Endodermal cell (in vitro differentiated cells): ENCODE measurements around the gene IL3RA. TPM values are rescaled to one million over a fixed set of nuclear protein-coding genes. Genes with fewer than 3 reads are reported as not detected.

Experiments
- DNase-seq: peaks from one replicate; pipeline ENCODE4 v3.0.0-alpha.2; 2017
- H3K27ac ChIP-seq: 2 replicates; pipeline ENCODE4 v1.5.1; 2013; ENCODE audit warnings: mild to moderate bottlenecking, low read depth, low read length, moderate library complexity
- H3K27me3 ChIP-seq: 2 replicates; pipeline ENCODE4 v1.6.1; 2013; ENCODE audit warnings: mild to moderate bottlenecking, low read length, moderate library complexity; ENCODE audit not compliant: insufficient read depth, control insufficient read depth, poor library complexity, severe bottlenecking
- H3K36me3 ChIP-seq: 2 replicates; pipeline ENCODE4 v1.7.0; 2013; ENCODE audit warnings: mild to moderate bottlenecking, low read length, moderate library complexity; ENCODE audit not compliant: control insufficient read depth, insufficient read depth
- H3K4me1 ChIP-seq: one replicate; pipeline ENCODE4 v1.7.0; 2013; ENCODE audit warnings: low read length; ENCODE audit not compliant: control insufficient read depth, insufficient read depth
- H3K4me3 ChIP-seq: 2 replicates; pipeline ENCODE4 v1.5.1; 2013; ENCODE audit warnings: mild to moderate bottlenecking, low read length, moderate library complexity
- H3K9ac ChIP-seq: 2 replicates; pipeline ENCODE4 v1.6.1; 2013; ENCODE audit warnings: mild to moderate bottlenecking, low read length, moderate library complexity; ENCODE audit not compliant: poor library complexity, severe bottlenecking; ENCODE audit errors: extremely low read depth
- H3K9me3 ChIP-seq: 2 replicates; pipeline ENCODE4 v1.6.1; 2013; ENCODE audit warnings: mild to moderate bottlenecking, low read length, moderate library complexity; ENCODE audit not compliant: control insufficient read depth
- H3K27ac Mint-ChIP-seq: 2 replicates; pipeline ENCODE4 v1.8.0; 2020; ENCODE audit warnings: mixed read lengths
- H3K27me3 Mint-ChIP-seq: 2 replicates; pipeline ENCODE4 v1.8.0; 2021; ENCODE audit warnings: mild to moderate bottlenecking, mixed read lengths; ENCODE audit not compliant: insufficient read depth
- H3K36me3 Mint-ChIP-seq: 2 replicates; pipeline ENCODE4 v1.8.0; 2020; ENCODE audit warnings: low read depth, mixed read lengths
- H3K4me1 Mint-ChIP-seq: 2 replicates; pipeline ENCODE4 v1.8.0; 2020; ENCODE audit warnings: mixed read lengths
- H3K4me3 Mint-ChIP-seq: 2 replicates; pipeline ENCODE4 v1.8.0; 2020; ENCODE audit warnings: mild to moderate bottlenecking, moderate library complexity, mixed read lengths
- H3K9me3 Mint-ChIP-seq: 2 replicates; pipeline ENCODE4 v1.8.0; 2020; ENCODE audit warnings: mild to moderate bottlenecking, mixed read lengths
- WGBS, 2 experiments: methylation state at CpG; one replicate each; pipeline versions ENCODE4 v1.1.5 to v1.1.7; 2013; ENCODE audit warnings: missing lambda C conversion rate in 2 of 2, mixed read lengths in 1 of 2; ENCODE audit not compliant: insufficient coverage in 1 of 2, insufficient read length in 1 of 2; 5-methylcytosine and 5-hydroxymethylcytosine counted together
- total RNA-seq, 2 donors: library from RNA; stranded (reverse); fragmentation: NEBNext Ultra II Directional in 1 of 2; extraction: Animal tissue kit (Norgen Biotek cat#: 25700) in 1 of 2; gene quantifications; 2 replicates in 1 of 2; 3 replicates in 1 of 2; pipeline ENCODE4 v1.2.1, GENCODE V29; 2021
- TF ChIP-seq, protein P1 (sequence below): fragments of 200-600 bp; sonication (generic); conservative IDR thresholded peaks from 2 replicates; pipeline ENCODE4 v1.5.0; 2021; ENCODE audit warnings: antibody characterized with exemption, mild to moderate bottlenecking

IL3RA gene
- total RNA-seq, 2 donors from 2014 or later: not detected

DNA sequence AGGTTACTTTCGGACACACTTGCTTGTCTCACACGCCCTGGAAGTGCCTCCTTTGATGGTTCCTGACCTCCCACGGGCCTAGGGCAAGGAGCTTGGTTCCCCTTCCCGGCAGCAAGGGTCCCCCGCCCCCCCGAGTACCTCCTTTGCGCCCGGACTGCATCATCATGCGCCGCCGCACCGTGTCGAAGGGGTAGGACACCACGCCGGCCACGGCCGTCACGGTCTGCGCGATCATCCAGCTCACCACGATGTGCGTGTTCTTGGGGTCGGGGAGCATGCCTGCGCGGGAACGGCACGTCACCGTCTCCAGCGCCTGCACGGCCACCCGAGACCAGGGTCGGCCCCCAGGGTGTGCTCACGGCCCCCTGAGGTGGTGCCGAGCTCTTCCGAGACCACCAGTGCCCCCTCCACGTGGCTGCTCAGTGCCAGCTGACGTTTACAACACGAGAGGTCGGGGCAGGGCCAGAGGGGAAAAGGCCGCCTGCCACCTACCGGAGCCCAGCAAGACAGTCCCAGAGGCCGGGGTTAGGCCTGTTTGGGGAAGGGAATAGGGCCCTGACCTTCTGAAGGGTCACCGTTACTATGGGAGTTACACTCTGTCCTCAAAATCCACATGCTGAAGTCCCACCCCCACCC, 50.7 kb downstream of the IL3RA start:
- no peak overlapping the region for H3K27ac Mint-ChIP-seq
- no peaks in the 10 kb centered on the region for H3K9me3 ChIP-seq
- H3K4me3 Mint-ChIP-seq: no peak overlapping the region
- TF ChIP-seq, protein P1, sequence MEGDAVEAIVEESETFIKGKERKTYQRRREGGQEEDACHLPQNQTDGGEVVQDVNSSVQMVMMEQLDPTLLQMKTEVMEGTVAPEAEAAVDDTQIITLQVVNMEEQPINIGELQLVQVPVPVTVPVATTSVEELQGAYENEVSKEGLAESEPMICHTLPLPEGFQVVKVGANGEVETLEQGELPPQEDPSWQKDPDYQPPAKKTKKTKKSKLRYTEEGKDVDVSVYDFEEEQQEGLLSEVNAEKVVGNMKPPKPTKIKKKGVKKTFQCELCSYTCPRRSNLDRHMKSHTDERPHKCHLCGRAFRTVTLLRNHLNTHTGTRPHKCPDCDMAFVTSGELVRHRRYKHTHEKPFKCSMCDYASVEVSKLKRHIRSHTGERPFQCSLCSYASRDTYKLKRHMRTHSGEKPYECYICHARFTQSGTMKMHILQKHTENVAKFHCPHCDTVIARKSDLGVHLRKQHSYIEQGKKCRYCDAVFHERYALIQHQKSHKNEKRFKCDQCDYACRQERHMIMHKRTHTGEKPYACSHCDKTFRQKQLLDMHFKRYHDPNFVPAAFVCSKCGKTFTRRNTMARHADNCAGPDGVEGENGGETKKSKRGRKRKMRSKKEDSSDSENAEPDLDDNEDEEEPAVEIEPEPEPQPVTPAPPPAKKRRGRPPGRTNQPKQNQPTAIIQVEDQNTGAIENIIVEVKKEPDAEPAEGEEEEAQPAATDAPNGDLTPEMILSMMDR: no peak
- no peaks in the 10 kb centered on the region for H3K27me3 Mint-ChIP-seq
- H3K36me3 ChIP-seq: peaks cover 71% of the 10 kb centered on the region
- peak; percentile 49 for DNase-seq
- H3K27ac ChIP-seq: no peak overlapping the region
- peaks cover 78% of the 10 kb centered on the region for H3K36me3 Mint-ChIP-seq
- peaks cover 3% of the 10 kb centered on the region for H3K4me1 ChIP-seq
- H3K9me3 Mint-ChIP-seq: no peaks in the 10 kb centered on the region
- no peaks in the 10 kb centered on the region for H3K27me3 ChIP-seq
- 97% methylated on average over 25 to 43 of the region's 43 CpGs for WGBS, 2 experiments
- no peak overlapping the region for H3K9ac ChIP-seq
- H3K4me3 ChIP-seq: no peak overlapping the region
- no peaks in the 10 kb centered on the region for H3K4me1 Mint-ChIP-seq

DNA sequence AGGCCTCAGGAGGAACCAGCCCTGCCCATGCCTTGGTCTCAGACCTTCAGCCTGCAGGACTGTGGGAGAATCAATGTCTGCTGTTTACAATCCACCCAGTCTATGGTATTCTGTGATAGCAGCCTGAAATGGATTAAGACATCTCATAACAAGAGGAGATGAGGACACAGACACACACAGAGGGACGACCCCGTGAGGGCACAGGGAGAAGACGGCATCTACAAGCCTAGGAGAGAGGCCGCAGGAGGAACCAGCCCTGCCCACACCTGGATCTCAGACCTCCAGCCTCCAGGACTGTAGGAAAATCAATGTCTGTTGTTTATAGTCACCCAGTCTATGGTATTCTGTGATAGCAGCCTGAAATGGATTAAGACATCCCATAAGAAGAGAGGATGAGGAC, 52.1 kb downstream of the IL3RA start:
- Mint-ChIP-seq H3K4me3 (peak overlapping the region; percentile 90), H3K27me3 (no peaks in the 10 kb centered on the region), H3K36me3 (peaks cover 70% of the 10 kb centered on the region), H3K9me3 (no peaks in the 10 kb centered on the region), H3K4me1 (no peaks in the 10 kb centered on the region), H3K27ac (peak overlapping the region; percentile 48)
- Histone ChIP-seq H3K9ac (no peak overlapping the region), H3K27ac (no peak overlapping the region), H3K4me3 (peak overlapping the region; percentile 53), H3K27me3 (no peaks in the 10 kb centered on the region), H3K36me3 (peaks cover 71% of the 10 kb centered on the region), H3K4me1 (peaks cover 3% of the 10 kb centered on the region), H3K9me3 (no peaks in the 10 kb centered on the region)
- 92 to 100% methylated on average over 3 to 4 of the region's 4 CpGs for WGBS, 2 experiments
- DNase-seq: peak; percentile 38
- TF ChIP-seq, protein P1: no peak

DNA sequence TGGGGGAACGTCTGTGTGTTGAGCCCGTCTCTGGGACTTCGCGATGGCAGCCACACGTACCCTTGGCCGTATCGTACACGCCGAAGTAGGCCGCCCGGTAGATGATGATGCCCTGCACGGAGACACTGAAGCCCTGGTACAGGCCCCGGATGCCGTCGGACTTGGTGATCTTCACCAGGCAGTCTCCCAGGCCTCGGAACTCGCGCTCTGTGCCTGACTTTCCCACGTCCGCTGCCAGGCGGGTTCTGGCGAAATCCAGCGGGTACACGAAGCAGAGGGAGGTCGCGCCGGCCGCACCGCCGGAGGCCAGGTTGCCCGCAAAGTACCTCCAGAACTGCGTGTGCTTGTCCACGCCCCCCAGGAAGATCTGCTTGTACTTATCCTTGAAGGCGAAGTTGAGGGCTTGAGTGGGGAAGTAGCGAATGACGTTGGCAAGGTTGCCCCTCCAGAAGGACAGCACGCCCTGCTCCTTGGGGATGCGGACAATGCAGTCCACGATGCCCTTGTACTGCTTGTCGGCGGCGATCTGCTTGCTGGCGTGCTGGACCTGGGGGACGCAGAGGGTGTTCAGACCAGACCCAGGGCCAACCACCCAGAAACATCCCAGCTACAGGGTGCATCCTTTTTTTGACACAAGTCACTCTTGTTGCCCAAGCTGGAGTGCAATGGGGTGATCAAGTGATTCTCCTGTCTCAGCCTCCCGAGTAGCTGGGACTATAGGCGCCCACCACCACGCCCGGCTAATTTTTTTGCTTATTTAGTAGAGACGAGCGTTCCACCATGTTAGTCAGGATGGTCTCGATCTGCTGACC, 52.8 kb downstream of the IL3RA start:
- Mint-ChIP-seq H3K27me3 (no peaks in the 10 kb centered on the region), H3K27ac (no peak overlapping the region), H3K4me1 (no peaks in the 10 kb centered on the region), H3K4me3 (peak overlapping the region; percentile 90), H3K36me3 (peaks cover 64% of the 10 kb centered on the region), H3K9me3 (no peaks in the 10 kb centered on the region)
- peak; percentile 36 for DNase-seq
- 96 to 97% methylated on average over 42 to 51 of the region's 51 CpGs for WGBS, 2 experiments
- TF ChIP-seq, protein P1: no peak
- no peaks in the 10 kb centered on the region for H3K27me3 ChIP-seq
- H3K9ac ChIP-seq: no peak overlapping the region
- peak overlapping the region; percentile 98 for H3K4me3 ChIP-seq
- H3K4me1 ChIP-seq: peaks cover 3% of the 10 kb centered on the region
- no peaks in the 10 kb centered on the region for H3K9me3 ChIP-seq
- no peak overlapping the region for H3K27ac ChIP-seq
- H3K36me3 ChIP-seq: peaks cover 65% of the 10 kb centered on the region
